WTC11 (cell line): ENCODE results near the gene GALNT9. TPM values are rescaled to one million over a fixed set of nuclear protein-coding genes. Genes with fewer than 3 reads are reported as not detected.

Experiments
- ATAC-seq: fragments of 200-7000 bp; cut with Tn5 transposase; 2 replicates; pipeline ENCODE4 v1.10.0; 2021; ENCODE audit warnings: mild to moderate bottlenecking, moderate library complexity
- CTCF ChIA-PET: fragments of 300-600 bp; sonication (Branson Sonifier 250); formaldehyde crosslinking; loops from one replicate; lab custom pipeline; 2021; ENCODE audit warnings: antibody characterized with exemption; lab: Charles Lee
- POLR2A ChIA-PET: fragments of 350-600 bp; sonication (Branson Sonifier 250); formaldehyde crosslinking; loops from one replicate; lab custom pipeline; 2021; ENCODE audit warnings: antibody characterized with exemption; lab: Charles Lee
- DNase-seq: peaks from one replicate; pipeline ENCODE4 v3.0.0; 2021; ENCODE audit warnings: low spot score
- H3K27ac Mint-ChIP-seq: 2 replicates; pipeline ENCODE4 v1.8.0; 2021; ENCODE audit warnings: mixed read lengths
- H3K27me3 Mint-ChIP-seq: 2 replicates; pipeline ENCODE4 v1.8.0; 2021; ENCODE audit warnings: low read depth, mild to moderate bottlenecking, moderate library complexity, mixed read lengths
- H3K36me3 Mint-ChIP-seq: 2 replicates; pipeline ENCODE4 v1.8.0; 2021; ENCODE audit warnings: mixed read lengths
- H3K4me1 Mint-ChIP-seq: 2 replicates; pipeline ENCODE4 v1.8.0; 2022; ENCODE audit warnings: mixed read lengths
- H3K4me3 Mint-ChIP-seq: 2 replicates; pipeline ENCODE4 v1.8.0; 2021; ENCODE audit warnings: mild to moderate bottlenecking, moderate library complexity, mixed read lengths
- H3K9me3 Mint-ChIP-seq: 2 replicates; pipeline ENCODE4 v1.8.0; 2021; ENCODE audit warnings: mixed read lengths
- ATF1 ChIP-seq: sonication (generic); formaldehyde crosslinking; IDR thresholded peaks from 2 replicates; pipeline ENCODE4 v1.8.1; 2023; ENCODE audit warnings: mild to moderate bottlenecking, moderate library complexity, missing genetic modification reagents
- CREB1 ChIP-seq: sonication (generic); formaldehyde crosslinking; IDR thresholded peaks from 2 replicates; pipeline ENCODE4 v1.8.0; 2023; ENCODE audit warnings: mild to moderate bottlenecking, missing genetic modification reagents
- ELF4 ChIP-seq: sonication (generic); formaldehyde crosslinking; IDR thresholded peaks from 2 replicates; pipeline ENCODE4 v1.8.1; 2022; ENCODE audit warnings: low read depth, mild to moderate bottlenecking, moderate library complexity, missing genetic modification reagents
- ERG ChIP-seq: fragments of 250-450 bp; sonication (Bioruptor Pico); IDR thresholded peaks from 2 replicates; pipeline ENCODE4 v1.8.0; 2021; ENCODE audit warnings: mild to moderate bottlenecking
- FOXP1 ChIP-seq: sonication (generic); formaldehyde crosslinking; IDR thresholded peaks from 2 replicates; pipeline ENCODE4 v1.8.0; 2022; ENCODE audit warnings: missing genetic modification reagents, mild to moderate bottlenecking, moderate library complexity, borderline replicate concordance
- IRF2 ChIP-seq: sonication (generic); formaldehyde crosslinking; IDR thresholded peaks from 2 replicates; pipeline ENCODE4 v1.8.0; 2022; ENCODE audit warnings: low read depth, missing genetic modification reagents, borderline replicate concordance
- JUN ChIP-seq: sonication (generic); formaldehyde crosslinking; IDR thresholded peaks from 2 replicates; pipeline ENCODE4 v1.8.0; 2023; ENCODE audit warnings: mild to moderate bottlenecking, missing genetic modification reagents
- KAT7 ChIP-seq: sonication (generic); formaldehyde crosslinking; IDR thresholded peaks from 2 replicates; pipeline ENCODE4 v1.8.1; 2023; ENCODE audit warnings: missing genetic modification reagents, mild to moderate bottlenecking, borderline replicate concordance
- NR3C1 ChIP-seq: sonication (generic); formaldehyde crosslinking; conservative IDR thresholded peaks from 2 replicates; pipeline ENCODE4 v1.8.1; 2023; ENCODE audit warnings: low read depth, mild to moderate bottlenecking, missing genetic modification reagents
- PREB ChIP-seq: sonication (generic); formaldehyde crosslinking; IDR thresholded peaks from 2 replicates; pipeline ENCODE4 v1.8.1; 2022; ENCODE audit warnings: mild to moderate bottlenecking, missing genetic modification reagents, moderate library complexity, borderline replicate concordance
- RORB ChIP-seq: fragments of 250-450 bp; sonication (Bioruptor Pico); IDR thresholded peaks from 2 replicates; pipeline ENCODE4 v1.9.0; 2021; ENCODE audit warnings: mild to moderate bottlenecking
- SOX15 ChIP-seq: fragments of 250-450 bp; sonication (Bioruptor Pico); IDR thresholded peaks from 2 replicates; pipeline ENCODE4 v1.9.0; 2021; ENCODE audit warnings: mild to moderate bottlenecking
- ZNF263 ChIP-seq: sonication (generic); formaldehyde crosslinking; IDR thresholded peaks from 2 replicates; pipeline ENCODE4 v1.8.1; 2022; ENCODE audit warnings: low read depth, mild to moderate bottlenecking, moderate library complexity, missing genetic modification reagents
- ZNF317 ChIP-seq: sonication (generic); formaldehyde crosslinking; IDR thresholded peaks from 2 replicates; pipeline ENCODE4 v1.8.1; 2023; ENCODE audit warnings: low read depth, mild to moderate bottlenecking, moderate library complexity, missing genetic modification reagents, borderline replicate concordance
- ZNF416 ChIP-seq: fragments of 250-450 bp; sonication (Bioruptor Pico); IDR thresholded peaks from 2 replicates; pipeline ENCODE4 v1.9.0; 2021; ENCODE audit warnings: mild to moderate bottlenecking, inconsistent platforms
- ZNF425 ChIP-seq: fragments of 250-450 bp; sonication (Bioruptor Pico); conservative IDR thresholded peaks from 2 replicates; pipeline ENCODE4 v1.9.0; 2021; ENCODE audit warnings: mild to moderate bottlenecking
- ZNF671 ChIP-seq: fragments of 250-450 bp; sonication (Bioruptor Pico); IDR thresholded peaks from 2 replicates; pipeline ENCODE4 v1.8.0; 2021; ENCODE audit warnings: mild to moderate bottlenecking
- total RNA-seq: library from RNA; stranded (reverse); gene quantifications from 3 replicates; pipeline ENCODE4 v1.2.3, GENCODE V29; 2021
- TF ChIP-seq, protein P1 (sequence below): sonication (generic); formaldehyde crosslinking; IDR thresholded peaks from 2 replicates; pipeline ENCODE4 v1.8.0; 2022; ENCODE audit warnings: mild to moderate bottlenecking, missing genetic modification reagents
- TF ChIP-seq, protein P2 (sequence below): sonication (generic); formaldehyde crosslinking; IDR thresholded peaks from 2 replicates; pipeline ENCODE4 v1.8.1; 2023; ENCODE audit warnings: mild to moderate bottlenecking, missing genetic modification reagents, moderate library complexity
- TF ChIP-seq, protein P3 (sequence below): sonication (generic); formaldehyde crosslinking; IDR thresholded peaks from 2 replicates; pipeline ENCODE4 v1.8.0; 2023; ENCODE audit warnings: missing genetic modification reagents, mild to moderate bottlenecking, borderline replicate concordance

Gene GALNT9
- total RNA-seq, 1 experiment from 2014 or later, result 0.90 TPM

DNA sequence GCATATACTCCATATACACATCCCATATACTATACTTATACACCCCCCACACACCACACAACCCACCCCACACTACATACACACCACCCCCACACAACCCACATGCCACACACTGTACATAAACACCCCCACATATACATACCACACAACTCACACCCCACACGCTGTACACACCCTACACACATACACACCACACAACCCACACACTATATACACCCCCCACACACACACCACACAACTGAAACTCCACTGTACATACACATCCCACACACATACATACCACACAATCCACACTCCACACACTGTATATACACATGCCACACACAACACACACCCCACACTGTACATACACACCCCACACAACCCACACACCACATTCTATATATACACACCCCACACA lies 104.2 kb downstream of the GALNT9 start:
- ATAC-seq, result no peak
- Mint-ChIP-seq H3K4me1 (no peaks in the 10 kb centered on the region), H3K9me3 (peaks cover 4% of the 10 kb centered on the region), H3K4me3 (no peak overlapping the region), H3K27ac (no peak overlapping the region), H3K27me3 (peaks cover 19% of the 10 kb centered on the region), H3K36me3 (no peaks in the 10 kb centered on the region)
- CTCF ChIA-PET, result no interaction called here
- POLR2A ChIA-PET, result no interaction called here
- DNase-seq, result no peak
- no peak for TF ChIP-seq ELF4 (CRISPR knock-in tag)
- TF ChIP-seq NR3C1 (CRISPR knock-in tag), result no peak
- TF ChIP-seq RORB (CRISPR knock-in tag), result no peak
- no peak for TF ChIP-seq PREB
- TF ChIP-seq FOXP1 (CRISPR knock-in tag), result no peak
- no peak for TF ChIP-seq CREB1 (CRISPR knock-in tag)
- TF ChIP-seq, protein P1, sequence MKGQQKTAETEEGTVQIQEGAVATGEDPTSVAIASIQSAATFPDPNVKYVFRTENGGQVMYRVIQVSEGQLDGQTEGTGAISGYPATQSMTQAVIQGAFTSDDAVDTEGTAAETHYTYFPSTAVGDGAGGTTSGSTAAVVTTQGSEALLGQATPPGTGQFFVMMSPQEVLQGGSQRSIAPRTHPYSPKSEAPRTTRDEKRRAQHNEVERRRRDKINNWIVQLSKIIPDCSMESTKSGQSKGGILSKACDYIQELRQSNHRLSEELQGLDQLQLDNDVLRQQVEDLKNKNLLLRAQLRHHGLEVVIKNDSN (CRISPR knock-in tag), result no peak
- no peak for TF ChIP-seq ATF1
- TF ChIP-seq IRF2 (CRISPR knock-in tag), result no peak
- no peak for TF ChIP-seq KAT7 (CRISPR knock-in tag)
- TF ChIP-seq ZNF425 (CRISPR knock-in tag), result no peak
- TF ChIP-seq ZNF263, result no peak
- TF ChIP-seq, protein P2, sequence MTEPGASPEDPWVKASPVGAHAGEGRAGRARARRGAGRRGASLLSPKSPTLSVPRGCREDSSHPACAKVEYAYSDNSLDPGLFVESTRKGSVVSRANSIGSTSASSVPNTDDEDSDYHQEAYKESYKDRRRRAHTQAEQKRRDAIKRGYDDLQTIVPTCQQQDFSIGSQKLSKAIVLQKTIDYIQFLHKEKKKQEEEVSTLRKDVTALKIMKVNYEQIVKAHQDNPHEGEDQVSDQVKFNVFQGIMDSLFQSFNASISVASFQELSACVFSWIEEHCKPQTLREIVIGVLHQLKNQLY (CRISPR knock-in tag), result no peak
- TF ChIP-seq, protein P3, sequence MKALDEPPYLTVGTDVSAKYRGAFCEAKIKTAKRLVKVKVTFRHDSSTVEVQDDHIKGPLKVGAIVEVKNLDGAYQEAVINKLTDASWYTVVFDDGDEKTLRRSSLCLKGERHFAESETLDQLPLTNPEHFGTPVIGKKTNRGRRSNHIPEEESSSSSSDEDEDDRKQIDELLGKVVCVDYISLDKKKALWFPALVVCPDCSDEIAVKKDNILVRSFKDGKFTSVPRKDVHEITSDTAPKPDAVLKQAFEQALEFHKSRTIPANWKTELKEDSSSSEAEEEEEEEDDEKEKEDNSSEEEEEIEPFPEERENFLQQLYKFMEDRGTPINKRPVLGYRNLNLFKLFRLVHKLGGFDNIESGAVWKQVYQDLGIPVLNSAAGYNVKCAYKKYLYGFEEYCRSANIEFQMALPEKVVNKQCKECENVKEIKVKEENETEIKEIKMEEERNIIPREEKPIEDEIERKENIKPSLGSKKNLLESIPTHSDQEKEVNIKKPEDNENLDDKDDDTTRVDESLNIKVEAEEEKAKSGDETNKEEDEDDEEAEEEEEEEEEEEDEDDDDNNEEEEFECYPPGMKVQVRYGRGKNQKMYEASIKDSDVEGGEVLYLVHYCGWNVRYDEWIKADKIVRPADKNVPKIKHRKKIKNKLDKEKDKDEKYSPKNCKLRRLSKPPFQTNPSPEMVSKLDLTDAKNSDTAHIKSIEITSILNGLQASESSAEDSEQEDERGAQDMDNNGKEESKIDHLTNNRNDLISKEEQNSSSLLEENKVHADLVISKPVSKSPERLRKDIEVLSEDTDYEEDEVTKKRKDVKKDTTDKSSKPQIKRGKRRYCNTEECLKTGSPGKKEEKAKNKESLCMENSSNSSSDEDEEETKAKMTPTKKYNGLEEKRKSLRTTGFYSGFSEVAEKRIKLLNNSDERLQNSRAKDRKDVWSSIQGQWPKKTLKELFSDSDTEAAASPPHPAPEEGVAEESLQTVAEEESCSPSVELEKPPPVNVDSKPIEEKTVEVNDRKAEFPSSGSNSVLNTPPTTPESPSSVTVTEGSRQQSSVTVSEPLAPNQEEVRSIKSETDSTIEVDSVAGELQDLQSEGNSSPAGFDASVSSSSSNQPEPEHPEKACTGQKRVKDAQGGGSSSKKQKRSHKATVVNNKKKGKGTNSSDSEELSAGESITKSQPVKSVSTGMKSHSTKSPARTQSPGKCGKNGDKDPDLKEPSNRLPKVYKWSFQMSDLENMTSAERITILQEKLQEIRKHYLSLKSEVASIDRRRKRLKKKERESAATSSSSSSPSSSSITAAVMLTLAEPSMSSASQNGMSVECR (CRISPR knock-in tag), result no peak
- no peak for TF ChIP-seq SOX15 (CRISPR knock-in tag)
- TF ChIP-seq ZNF416 (CRISPR knock-in tag), result no peak
- no peak for TF ChIP-seq JUN (CRISPR knock-in tag)
- TF ChIP-seq ZNF671, result no peak
- no peak for TF ChIP-seq ZNF317 (CRISPR knock-in tag)
- no peak for TF ChIP-seq ERG (CRISPR knock-in tag)
